GM18873 (cell line): ENCODE data around the gene BCCIP.

Experiments
- ATAC-seq: cut with Tn5 transposase; IDR thresholded peaks from one replicate; pipeline ENCODE4 v1.9.1; 2021; ENCODE audit warnings: mild to moderate bottlenecking, moderate library complexity, moderate number of reproducible peaks; ENCODE audit not compliant: unreplicated experiment, low FRiP score

Gene BCCIP

DNA sequence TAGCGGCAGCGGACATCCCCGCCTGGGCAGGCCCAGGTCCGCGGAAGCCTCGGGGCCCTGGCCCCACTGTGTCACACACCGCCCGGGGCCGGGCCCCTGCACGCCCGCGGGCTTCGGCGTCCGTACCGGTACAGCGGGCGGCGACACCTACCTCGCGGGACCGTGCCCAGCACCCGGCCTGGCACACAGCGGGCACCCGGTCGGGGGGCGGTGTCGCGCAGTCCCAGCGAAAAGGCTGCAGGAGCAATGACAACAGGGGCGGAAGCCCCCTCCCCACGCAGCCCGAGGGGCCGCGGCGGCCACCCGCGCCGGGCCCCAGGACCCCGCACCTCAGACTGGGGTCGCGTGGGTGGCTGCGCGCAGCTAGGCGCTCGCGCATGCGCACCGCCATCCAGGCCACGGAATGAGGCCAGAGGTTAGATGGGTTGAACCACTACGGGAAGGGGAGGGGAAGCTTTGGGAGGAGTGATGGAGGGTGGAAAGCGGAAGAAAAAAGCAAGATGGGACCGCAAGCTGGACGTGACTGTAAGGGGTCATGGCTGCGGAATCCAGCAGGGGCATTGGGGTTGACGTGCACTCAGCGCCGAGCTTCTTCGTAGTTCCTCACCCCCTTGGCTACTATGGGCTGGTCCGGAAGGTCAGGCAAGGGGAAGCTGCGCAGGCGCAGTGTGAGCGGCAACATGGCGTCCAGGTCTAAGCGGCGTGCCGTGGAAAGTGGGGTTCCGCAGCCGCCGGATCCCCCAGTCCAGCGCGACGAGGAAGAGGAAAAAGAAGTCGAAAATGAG, at the start of gene BCCIP, which contains the start of gene UROS:
Gene BCCIP (plus strand): TSS at position 669 of the 785 bp plus-strand sequence. CDS start 12 bp downstream, at position 681.
Gene UROS (minus strand): TSS at position 381 of the 785 bp plus-strand sequence. CDS start 6,759 bp downstream, outside the sequence.
- peak; percentile 74 for ATAC-seq

DNA sequence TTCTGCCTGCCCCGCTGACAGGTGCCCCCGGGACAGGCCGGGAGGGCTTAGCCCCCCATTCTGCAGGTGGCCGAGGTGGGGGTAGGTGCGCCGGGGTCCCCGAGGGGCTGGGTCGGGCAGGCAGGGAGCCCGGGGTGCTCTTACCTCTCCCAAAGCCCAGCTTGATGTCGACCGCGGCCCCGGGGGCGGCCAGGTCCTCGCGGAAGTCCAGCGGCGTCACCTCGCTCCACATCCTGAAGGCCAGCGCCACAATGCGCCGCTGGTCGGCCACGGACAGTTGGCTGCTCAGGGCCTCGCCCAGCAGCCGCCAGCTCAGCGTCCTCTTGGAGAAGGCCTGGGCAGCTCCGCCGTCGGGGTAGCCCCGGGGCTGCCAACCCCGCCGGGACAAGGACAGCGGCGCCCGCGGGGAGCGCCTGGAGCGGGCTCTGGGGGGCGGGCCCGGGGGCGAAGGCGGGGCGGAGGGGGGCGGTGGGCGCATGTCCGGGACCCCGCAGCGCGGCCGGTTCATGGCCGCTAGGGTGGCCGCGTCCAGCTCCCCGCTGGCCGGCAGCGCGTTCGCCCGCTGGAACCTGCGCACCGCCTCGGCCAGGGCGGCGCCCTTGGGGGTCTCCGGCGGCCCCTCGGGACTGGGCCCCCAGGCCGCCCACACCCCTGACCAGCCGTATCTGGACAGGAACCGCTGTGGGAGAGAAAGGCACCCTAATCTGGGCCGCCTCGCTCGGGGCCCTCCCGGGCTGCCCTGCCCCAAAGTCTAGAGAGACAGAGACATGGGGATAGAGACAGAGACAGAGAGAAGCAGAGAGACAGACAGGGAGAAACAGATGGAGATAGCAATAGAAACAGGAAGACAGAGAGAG, 49.4 kb upstream of the BCCIP start:
- ATAC-seq: no peak

DNA sequence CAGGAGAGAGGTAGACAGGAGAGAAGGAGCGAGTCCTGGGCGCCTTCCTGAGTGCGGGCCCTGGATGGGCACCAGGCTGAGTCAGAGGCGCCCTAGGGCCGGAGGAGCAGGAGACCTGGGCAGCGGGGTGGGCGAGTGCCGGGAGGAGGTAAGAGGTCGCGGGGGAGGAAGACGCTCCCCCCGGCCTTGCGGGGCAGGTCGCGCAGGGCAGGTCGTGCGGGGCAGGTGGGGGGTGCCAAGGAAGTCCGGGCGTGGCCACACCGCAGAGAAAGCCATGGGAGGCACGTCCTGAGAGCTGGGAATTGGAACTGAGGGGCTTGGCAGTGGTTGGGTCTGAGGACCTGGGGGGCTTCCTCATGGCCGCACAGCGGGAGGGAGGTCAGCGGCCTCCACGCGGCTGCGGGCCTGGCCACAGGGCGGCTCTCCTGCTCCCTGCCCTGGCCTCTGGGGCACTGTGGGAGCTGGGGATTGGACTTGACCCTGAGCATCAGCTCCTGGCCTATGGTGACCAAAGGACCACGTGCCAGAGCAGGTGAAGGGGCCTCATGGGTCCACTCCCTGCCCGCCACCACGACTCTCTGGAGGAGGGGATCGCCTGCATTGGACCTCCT, 48.7 kb upstream of the BCCIP start:
- no peak for ATAC-seq

DNA sequence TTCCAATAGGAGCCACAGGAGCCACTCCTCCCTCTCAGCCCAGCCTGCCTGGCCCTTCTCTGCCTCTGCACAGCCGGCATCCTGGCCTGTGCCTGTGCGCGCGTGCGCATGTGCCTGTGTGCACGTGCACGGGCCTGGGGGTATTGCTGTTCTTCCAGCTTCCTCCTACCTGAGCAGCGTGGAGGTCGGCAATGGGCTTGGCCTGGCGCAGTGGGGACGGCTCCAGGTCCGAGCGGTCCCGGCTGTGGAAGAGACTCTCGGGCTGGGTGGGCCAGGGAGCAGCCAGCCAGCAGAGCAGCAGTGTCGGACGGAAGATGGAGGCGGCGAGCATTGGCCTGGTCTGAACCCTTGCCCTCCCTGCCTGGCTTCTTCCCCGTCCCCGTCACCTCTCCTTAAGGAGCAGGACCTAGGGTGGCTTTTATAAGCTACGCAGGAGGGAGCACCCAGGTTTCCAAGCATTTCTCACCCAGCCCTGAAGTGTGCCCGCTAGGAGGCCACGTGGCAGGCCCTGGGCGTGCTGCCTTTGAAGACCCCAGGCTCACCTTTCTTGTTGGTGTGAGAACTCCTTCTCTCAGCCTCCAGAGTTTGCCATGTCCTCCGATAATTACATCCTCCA, 47.7 kb upstream of the BCCIP start, which contains the start of gene MMP21:
Gene MMP21 (minus strand): TSS at position 331 of the 616 bp plus-strand sequence. CDS start 0 bp downstream, at position 331.
- ATAC-seq: no peak

DNA sequence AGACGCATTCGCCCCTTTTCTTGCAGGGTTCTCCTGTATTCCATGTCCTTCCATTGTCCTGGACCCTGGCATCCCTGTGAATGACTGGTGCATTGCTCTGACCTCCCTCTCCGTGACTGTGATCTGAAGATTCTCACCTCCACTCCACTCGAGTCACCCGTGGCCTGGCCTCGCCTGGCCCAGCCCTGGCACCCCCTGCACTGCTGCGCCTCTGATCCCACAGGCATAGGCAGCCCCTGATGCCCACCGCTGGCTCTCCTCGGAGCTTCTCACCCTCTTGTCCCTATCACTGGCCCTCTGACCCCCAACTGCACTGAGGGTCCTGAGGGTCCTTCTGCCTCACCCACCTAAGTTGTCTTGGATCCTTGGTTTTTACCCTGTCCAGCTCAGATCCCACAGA, 45.5 kb upstream of the BCCIP start:
- no peak for ATAC-seq

DNA sequence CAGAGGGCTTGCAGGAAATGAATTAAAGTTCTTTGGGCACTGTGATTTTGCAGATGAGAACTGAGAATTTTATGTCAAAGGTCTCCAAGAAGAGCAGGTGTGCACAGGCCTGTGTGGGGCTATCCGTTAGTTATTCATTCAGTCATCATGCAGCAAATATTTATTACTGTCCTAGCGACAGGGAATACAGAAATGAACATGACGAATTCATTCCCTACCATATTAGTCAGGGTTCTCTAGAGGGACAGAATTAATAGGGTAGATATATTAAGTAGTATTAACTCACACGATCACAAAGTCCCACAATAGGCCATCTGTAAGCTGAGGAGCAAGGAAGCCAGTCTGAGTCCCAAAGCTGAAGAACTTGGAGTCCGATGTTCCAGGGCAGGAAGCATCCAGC, 44.8 kb upstream of the BCCIP start:
- no peak for ATAC-seq

DNA sequence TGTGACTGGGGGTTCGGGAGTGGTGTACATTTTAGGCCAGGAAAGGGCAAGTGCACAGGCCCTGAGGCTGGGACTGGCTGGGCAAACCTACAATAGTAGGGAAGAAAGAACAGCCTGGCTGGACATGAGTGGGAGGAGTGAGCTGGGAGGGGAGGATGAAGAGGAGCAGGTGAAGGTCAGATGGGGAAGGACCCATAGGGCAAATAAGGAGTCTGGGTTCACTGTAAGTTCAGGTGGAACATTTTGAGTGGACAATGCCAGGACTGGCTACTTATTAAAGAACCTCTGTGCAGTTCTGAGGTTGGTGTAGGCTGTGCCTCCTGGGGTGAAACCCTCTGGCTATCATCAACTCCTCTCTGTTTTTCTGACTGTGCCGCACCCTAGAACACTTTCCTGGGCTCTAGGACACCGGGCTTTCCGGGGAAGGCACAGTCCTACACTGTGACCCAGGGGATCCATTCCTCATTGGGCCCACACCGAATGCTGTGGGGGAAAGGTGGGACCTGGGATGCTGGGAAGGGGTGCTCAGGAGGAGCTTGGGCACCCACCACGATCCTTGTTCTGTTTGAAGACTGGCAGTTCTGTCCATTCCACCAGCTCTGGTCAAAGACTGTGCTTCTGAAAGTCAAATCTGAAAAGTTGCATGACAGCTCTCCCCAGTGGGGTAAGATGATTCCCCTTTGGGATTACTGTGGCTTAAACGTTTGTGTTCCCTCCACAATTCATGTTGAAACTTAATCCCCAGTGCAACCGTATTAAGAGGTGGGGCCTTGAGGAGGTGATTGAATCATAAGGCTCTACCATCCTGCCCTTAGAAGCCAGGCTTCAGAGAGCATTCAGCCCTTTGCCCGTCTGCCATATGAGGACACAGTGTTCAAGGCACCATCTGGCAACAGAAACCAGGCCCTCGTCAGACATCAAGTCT, 43.7 kb upstream of the BCCIP start:
- ATAC-seq: no peak

DNA sequence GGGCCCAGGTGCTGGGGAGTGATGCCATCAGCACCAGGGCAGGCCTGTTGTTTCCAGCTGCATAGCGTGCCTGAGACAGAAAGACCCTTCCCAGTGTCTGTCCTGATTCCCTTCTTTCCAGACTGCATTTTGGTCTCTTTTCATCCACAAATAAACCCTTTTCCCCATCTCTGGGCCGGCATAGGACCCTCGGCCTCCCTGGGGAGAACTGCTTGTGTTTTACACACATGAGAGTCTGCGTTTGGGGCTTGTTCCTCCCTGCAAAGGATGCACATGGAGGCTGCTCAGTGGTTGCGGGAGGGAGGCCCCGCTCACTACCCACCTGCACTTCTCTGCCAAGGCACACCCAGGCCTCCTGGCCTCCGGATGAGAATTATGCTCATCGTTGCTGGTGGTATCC, 42.0 kb upstream of the BCCIP start:
- ATAC-seq: no peak

DNA sequence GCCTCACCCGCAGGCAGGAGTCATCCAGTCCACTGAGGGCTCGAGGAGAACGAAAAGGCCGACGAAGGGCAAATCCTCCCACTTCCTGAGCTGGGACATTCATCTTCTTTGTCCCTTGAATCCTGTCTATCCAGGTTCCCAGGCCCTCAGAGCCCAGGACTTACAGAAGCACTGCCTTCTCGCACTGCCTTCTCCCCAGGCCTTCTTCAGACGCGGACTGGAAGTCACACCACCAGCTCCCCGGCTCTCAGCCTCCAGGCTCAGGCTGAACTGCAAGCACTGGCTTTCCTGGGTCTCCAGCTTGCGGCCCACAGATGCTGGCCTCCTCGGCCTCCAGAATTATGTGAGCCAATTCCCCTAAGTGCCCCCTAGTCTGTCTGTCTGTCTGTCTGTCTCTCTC, 41.3 kb upstream of the BCCIP start:
- ATAC-seq: no peak

DNA sequence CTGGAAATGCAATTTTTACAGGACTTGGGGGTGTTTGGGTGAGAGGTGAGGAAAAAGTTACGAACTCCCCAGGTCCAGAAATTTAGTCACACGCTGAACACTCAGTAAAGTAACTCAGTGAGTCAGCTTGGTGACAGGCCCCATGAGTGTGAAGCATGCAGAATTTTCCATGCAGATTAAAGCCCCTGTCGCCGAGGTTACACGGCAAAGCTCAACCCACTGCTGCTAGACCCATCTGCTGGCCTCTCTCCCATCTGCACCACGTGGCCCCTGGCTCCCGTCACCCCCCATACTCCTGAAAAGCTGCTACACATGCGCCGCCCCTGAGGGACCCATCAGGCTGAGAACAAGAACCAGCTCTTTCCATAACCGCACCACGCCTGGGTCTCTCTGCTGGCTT, 40.7 kb upstream of the BCCIP start:
- ATAC-seq: no peak

DNA sequence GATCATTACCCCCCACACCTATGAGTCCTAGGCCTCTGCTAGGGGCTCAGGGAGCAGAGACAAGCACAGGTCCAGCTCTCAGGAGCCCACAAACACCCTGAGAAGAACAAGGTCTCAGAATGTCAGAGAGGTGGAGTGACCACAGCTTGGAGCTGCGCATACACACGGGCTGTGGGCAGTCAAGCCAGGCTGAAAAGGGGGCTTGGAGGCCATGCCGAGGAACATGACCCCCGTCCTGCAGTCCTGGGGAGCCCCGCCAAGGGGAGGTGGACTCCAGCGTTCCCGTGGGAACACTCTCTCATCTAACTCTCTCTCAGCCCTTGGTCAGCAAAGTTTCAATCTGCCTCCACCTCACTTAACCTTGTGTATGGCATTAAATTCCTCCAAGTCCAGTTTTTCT, 39.9 kb upstream of the BCCIP start:
- ATAC-seq: no peak

DNA sequence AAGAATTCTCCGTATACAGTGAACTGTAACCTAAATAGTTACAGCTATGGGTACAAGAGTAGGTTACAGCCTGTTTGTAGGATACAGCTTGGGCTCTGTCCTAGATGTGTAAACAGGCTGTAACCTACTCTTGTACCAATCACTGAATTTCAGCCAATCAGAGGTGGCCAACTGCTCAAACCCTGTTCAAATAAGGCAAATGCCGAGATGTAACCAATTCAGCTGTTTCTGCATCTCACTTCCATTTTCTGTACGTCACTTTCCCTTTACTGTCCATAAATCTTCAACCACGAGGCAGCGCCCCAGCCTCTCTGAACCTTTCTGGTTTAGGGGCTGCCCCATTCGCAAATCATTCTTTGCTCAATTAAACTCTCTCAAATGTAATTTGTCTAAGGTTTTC, 39.4 kb upstream of the BCCIP start:
- peak; percentile 84 for ATAC-seq

DNA sequence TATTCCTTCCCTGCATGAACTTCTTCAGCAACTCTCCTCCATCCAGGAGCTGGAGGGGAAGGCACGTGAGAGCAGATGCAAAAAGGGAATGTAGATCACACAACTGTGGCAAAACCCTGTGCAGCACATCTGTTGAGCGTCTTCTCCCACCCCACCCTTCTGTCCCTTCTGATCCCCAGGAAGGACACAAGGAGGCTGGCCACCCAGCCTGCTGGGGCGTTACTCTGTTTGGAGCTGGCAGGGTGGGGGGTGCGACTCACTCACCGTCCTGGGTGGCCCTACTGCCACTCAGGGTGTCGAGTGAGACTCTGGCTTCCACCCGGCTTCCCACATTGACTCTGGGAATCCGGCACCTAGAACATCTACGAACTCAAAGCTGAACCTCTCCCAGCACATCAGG, 37.6 kb upstream of the BCCIP start:
- ATAC-seq: no peak

DNA sequence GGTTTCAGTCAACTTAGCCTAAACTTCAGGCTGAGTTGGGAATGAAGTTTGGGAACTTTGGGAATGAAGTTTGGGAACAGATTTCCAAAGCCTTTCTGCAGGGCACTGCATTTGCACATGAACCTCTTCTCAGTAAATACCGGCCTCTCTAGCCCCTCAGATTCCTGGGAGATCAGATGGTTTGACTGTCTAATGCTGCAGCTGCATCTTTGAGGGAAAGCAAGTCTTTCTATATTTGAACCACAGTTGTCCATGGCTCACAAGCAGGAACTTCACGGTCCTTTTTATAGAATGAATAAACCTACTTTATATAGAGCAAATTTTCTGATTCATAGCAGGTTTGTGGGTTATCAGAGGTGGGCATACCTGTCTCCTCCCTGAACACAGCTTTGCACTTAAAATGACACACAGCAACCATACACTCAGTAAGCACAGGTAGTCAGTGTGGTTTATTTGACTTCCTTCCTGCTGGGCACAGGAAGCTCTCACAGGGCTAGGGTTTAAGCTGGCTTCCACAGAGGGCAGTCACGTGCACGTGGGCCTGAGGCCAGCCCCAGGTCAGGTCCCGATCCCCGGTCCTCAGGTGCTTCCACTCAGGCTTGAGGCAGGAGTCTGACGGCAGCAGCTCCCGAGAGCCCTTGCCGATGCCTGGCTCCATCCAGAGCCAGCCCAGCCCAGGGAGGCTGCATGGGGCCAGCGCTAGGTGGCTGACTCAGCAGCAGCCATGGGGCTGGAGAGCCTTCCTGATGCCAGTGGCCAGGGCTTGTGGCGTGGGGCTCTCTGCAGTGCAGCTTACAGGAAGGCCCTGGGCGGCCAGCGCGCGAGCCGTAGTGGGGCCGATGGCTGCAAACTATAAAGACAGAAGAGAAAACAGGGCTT, 35.0 kb upstream of the BCCIP start:
- ATAC-seq: no peak

DNA sequence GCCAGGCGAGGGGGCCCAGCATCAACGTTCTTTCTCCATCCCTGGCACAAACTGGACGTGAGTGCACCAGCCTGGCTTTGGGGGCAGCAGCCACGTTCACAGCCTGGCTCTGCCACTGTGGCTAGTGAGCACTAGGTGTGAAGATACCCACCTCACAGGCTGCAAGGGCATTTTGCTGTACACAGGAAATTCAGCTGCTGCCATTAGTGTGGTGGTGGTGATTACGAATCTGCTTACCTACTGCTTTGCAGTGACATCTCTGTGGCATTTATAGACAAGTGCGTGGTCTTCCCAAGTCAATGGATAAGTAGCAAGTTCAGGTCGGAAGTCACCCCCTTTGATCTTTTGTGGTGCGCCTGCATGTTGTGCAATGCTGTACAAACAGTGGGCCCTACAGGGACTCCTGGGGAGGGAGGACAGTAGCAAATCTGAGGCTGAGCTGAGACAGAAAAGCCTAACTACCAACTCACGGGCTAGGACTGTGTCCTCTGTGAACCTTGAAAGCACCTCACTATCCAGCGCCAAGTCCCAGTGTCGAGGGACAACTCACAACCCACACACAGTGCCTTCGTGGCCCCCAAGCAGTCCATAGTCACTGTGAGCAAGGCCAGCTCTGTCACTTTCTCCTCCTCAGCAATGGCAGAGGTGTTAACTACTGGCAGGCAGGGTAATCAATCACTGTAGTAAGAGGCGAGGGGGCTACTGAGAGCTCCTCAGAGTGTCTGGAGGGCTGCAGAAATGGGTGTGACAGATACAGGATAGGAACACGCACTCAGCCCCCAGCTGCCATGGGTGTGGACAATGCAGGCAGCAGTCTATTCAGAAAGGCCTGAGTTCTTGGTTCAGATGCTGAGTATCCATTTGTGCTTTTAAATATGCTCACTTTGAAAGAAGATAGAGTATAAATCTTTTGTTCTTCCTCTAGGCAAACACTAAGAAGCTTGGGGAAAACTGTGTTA, 30.7 kb upstream of the BCCIP start:
- no peak for ATAC-seq

DNA sequence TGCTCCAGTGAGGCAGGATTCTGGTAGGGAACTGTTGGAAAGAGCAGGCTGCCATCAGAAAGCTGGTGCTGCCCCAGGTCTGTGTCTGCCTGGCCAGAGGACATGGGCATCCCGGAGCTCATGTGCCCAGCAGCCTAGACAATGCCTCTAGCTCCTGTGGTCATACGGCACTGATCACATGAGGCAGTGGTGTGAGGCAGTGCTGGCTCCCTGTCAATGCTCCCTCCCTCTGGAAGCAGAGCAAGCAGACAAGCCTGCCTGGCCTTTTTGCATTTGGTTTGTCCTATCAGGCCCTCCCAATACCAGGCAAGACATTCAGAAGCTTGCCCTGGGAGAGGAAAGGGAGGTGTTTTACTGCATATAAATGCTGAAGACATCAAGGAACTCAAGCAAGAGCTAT, 28.2 kb upstream of the BCCIP start:
- no peak for ATAC-seq

DNA sequence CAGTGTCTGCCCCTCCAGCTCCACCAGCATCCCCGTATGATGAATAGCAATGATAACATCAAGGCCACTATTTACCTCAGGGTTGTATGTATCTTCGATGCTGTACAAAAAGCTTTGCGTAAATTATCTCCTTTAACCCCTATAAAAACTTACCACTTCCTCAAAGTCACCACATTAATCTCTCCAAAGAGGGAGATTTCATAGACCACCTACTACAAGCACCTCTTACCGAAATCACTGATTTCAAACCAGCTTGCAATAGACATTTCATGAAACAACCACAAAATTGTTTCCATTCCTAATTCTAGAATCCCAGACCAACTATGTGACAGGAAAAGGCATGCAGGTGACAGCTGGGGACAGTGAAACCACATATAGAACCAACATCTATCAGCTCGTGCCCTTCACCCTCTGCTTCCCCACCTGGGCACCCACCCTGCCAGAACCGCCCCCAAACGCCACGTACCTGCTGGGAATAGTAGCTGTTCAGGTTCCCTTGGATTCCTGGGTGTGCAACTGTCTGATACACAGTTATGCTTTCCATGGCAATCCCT, 27.6 kb upstream of the BCCIP start:
- no peak for ATAC-seq
